SK-N-MC (cell line): ENCODE results near the gene BCAS3.

Experiments
- EZH2 ChIP-seq: fragments of 200-600 bp; sonication (generic); IDR thresholded peaks from one replicate; pipeline ENCODE4 v1.6.1; 2017; ENCODE audit warnings: antibody characterized with exemption
- POLR2AphosphoS5 ChIP-seq: IDR thresholded peaks from 2 replicates; pipeline ENCODE4 v1.6.1; 2012; ENCODE audit warnings: mild to moderate bottlenecking, low read depth, low read length, borderline replicate concordance

- no peak for TF ChIP-seq EZH2
- no peak for TF ChIP-seq POLR2AphosphoS5
Observed at GRCh38 chr17:61017317-61018006, 339.8 kb downstream of the BCAS3 start.
